ENCODE data around the gene TCEAL2. TPM values are rescaled to one million over a fixed set of nuclear protein-coding genes. Genes with fewer than 3 reads are reported as not detected.
"Not testable (repeated sequence)": the region's sequence is repeated elsewhere in the genome, so short reads cannot be mapped to it uniquely, and the experiment has no call there.

Gene TCEAL2
- polyA plus RNA-seq = 1 to 10 TPM; 1.6 to 3.5 TPM

- not testable (repeated sequence) for H3K4me1 ChIP-seq (ENCODE audit: control insufficient read depth in 2 of 2, insufficient read depth in 2 of 2, low read length in 1 of 2); H3K27me3 ChIP-seq (ENCODE audit: control insufficient read depth in 1 of 2, insufficient read depth in 2 of 2, low read length in 2 of 2); H3K36me3 ChIP-seq (ENCODE audit: control insufficient read depth in 2 of 2, insufficient read depth in 2 of 2, low read length in 1 of 2); H3K9me3 ChIP-seq (ENCODE audit: control insufficient read depth in 2 of 2, insufficient read depth in 1 of 2, low read depth in 1 of 2, low read length in 1 of 2)
- Histone ChIP-seq H3K27ac (ENCODE audit: low read depth in 2 of 2, low read length in 1 of 2) (peak within 1 kb of the TSS in 1 of 2 donors; percentile 6), H3K4me3 (ENCODE audit: low read depth in 1 of 2, low read length in 2 of 2) (peak within 1 kb of the TSS in 1 of 2 donors; percentile 29)
- WGBS, 2 donors = 1 to 31% methylated on average over 27 to 33 of the region's 38 CpGs
Measured at GRCh38 chrX:102125436-102125835, at the start of gene TCEAL2. Gene TCEAL2, plus strand, starts transcription at chrX:102125679. Its CDS starts 1,152 bp downstream, at chrX:102126831.

GRCh38 chrX:102077426-102077825 is 48.1 kb upstream of the TCEAL2 start:
- WGBS, 2 donors = 42 to 69% methylated on average over 1 of the region's 1 CpG
- no peaks in the 10 kb centered on the region for H3K27me3 ChIP-seq (ENCODE audit: control insufficient read depth in 1 of 2, insufficient read depth in 2 of 2, low read length in 2 of 2)
- H3K36me3 ChIP-seq (ENCODE audit: control insufficient read depth in 2 of 2, insufficient read depth in 2 of 2, low read length in 1 of 2) = no peaks in the 10 kb centered on the region

GRCh38 chrX:102085706-102086105 is 39.8 kb upstream of the TCEAL2 start:
- no peak overlapping the region for H3K27ac ChIP-seq (ENCODE audit: low read depth in 2 of 2, low read length in 1 of 2)
- no peaks in the 10 kb centered on the region for H3K27me3 ChIP-seq (ENCODE audit: control insufficient read depth in 1 of 2, insufficient read depth in 2 of 2, low read length in 2 of 2)
- no peaks in the 10 kb centered on the region for H3K9me3 ChIP-seq (ENCODE audit: control insufficient read depth in 2 of 2, insufficient read depth in 1 of 2, low read depth in 1 of 2, low read length in 1 of 2)
- no peak overlapping the region for H3K4me3 ChIP-seq (ENCODE audit: low read depth in 1 of 2, low read length in 2 of 2)
- no peaks in the 10 kb centered on the region for H3K4me1 ChIP-seq (ENCODE audit: control insufficient read depth in 2 of 2, insufficient read depth in 2 of 2, low read length in 1 of 2)
- 36 to 38% methylated on average over 4 to 5 of the region's 5 CpGs for WGBS, 2 donors
- no peaks in the 10 kb centered on the region for H3K36me3 ChIP-seq (ENCODE audit: control insufficient read depth in 2 of 2, insufficient read depth in 2 of 2, low read length in 1 of 2)

More at GRCh38 chrX:102077426-102077825, 48.1 kb upstream of the TCEAL2 start:
- H3K4me1 ChIP-seq (ENCODE audit: control insufficient read depth in 2 of 2, insufficient read depth in 2 of 2, low read length in 1 of 2) = no peaks in the 10 kb centered on the region
- no peak overlapping the region for H3K4me3 ChIP-seq (ENCODE audit: low read depth in 1 of 2, low read length in 2 of 2)
- H3K27ac ChIP-seq (ENCODE audit: low read depth in 2 of 2, low read length in 1 of 2) = no peak overlapping the region
- no peaks in the 10 kb centered on the region for H3K9me3 ChIP-seq (ENCODE audit: control insufficient read depth in 2 of 2, insufficient read depth in 1 of 2, low read depth in 1 of 2, low read length in 1 of 2)

- Histone ChIP-seq H3K4me3 (ENCODE audit: low read depth in 1 of 2, low read length in 2 of 2) (no peak overlapping the region), H3K36me3 (ENCODE audit: control insufficient read depth in 2 of 2, insufficient read depth in 2 of 2, low read length in 1 of 2) (no peaks in the 10 kb centered on the region), H3K4me1 (ENCODE audit: control insufficient read depth in 2 of 2, insufficient read depth in 2 of 2, low read length in 1 of 2) (no peaks in the 10 kb centered on the region), H3K9me3 (ENCODE audit: control insufficient read depth in 2 of 2, insufficient read depth in 1 of 2, low read depth in 1 of 2, low read length in 1 of 2) (peaks cover 0 to 4% of the 10 kb centered on the region in 2 donors), H3K27me3 (ENCODE audit: control insufficient read depth in 1 of 2, insufficient read depth in 2 of 2, low read length in 2 of 2) (no peaks in the 10 kb centered on the region), H3K27ac (ENCODE audit: low read depth in 2 of 2, low read length in 1 of 2) (no peak overlapping the region)
- WGBS, 2 donors = 57 to 70% methylated on average over 4 of the region's 4 CpGs
Measured at GRCh38 chrX:102113367-102113766, 12.1 kb upstream of the TCEAL2 start.

- Histone ChIP-seq H3K27me3 (ENCODE audit: control insufficient read depth in 1 of 2, insufficient read depth in 2 of 2, low read length in 2 of 2) (no peaks in the 10 kb centered on the region), H3K9me3 (ENCODE audit: control insufficient read depth in 2 of 2, insufficient read depth in 1 of 2, low read depth in 1 of 2, low read length in 1 of 2) (no peaks in the 10 kb centered on the region), H3K4me1 (ENCODE audit: control insufficient read depth in 2 of 2, insufficient read depth in 2 of 2, low read length in 1 of 2) (no peaks in the 10 kb centered on the region), H3K36me3 (ENCODE audit: control insufficient read depth in 2 of 2, insufficient read depth in 2 of 2, low read length in 1 of 2) (no peaks in the 10 kb centered on the region), H3K4me3 (ENCODE audit: low read depth in 1 of 2, low read length in 2 of 2) (no peak overlapping the region), H3K27ac (ENCODE audit: low read depth in 2 of 2, low read length in 1 of 2) (no peak overlapping the region)
- WGBS, 2 donors = 73 to 90% methylated on average over 2 of the region's 2 CpGs
Measured at GRCh38 chrX:102115748-102116147, 9.7 kb upstream of the TCEAL2 start.

GRCh38 chrX:102125014-102125413 is 465 bp upstream of the TCEAL2 start:
- WGBS, 2 donors = 8 to 25% methylated on average over 6 to 9 of the region's 10 CpGs
- H3K27me3 ChIP-seq (ENCODE audit: control insufficient read depth in 1 of 2, insufficient read depth in 2 of 2, low read length in 2 of 2); H3K27ac ChIP-seq (ENCODE audit: low read depth in 2 of 2, low read length in 1 of 2); H3K4me1 ChIP-seq (ENCODE audit: control insufficient read depth in 2 of 2, insufficient read depth in 2 of 2, low read length in 1 of 2); H3K36me3 ChIP-seq (ENCODE audit: control insufficient read depth in 2 of 2, insufficient read depth in 2 of 2, low read length in 1 of 2); H3K9me3 ChIP-seq (ENCODE audit: control insufficient read depth in 2 of 2, insufficient read depth in 1 of 2, low read depth in 1 of 2, low read length in 1 of 2): not testable (repeated sequence)
- peak overlapping the region in 1 of 2 donors; percentile 29 for H3K4me3 ChIP-seq (ENCODE audit: low read depth in 1 of 2, low read length in 2 of 2)

- not testable (repeated sequence) for H3K4me1 ChIP-seq (ENCODE audit: control insufficient read depth in 2 of 2, insufficient read depth in 2 of 2, low read length in 1 of 2); H3K9me3 ChIP-seq (ENCODE audit: control insufficient read depth in 2 of 2, insufficient read depth in 1 of 2, low read depth in 1 of 2, low read length in 1 of 2); H3K36me3 ChIP-seq (ENCODE audit: control insufficient read depth in 2 of 2, insufficient read depth in 2 of 2, low read length in 1 of 2); H3K4me3 ChIP-seq (ENCODE audit: low read depth in 1 of 2, low read length in 2 of 2); H3K27me3 ChIP-seq (ENCODE audit: control insufficient read depth in 1 of 2, insufficient read depth in 2 of 2, low read length in 2 of 2)
- WGBS, 2 donors = 16 to 40% methylated on average over 21 of the region's 21 CpGs
- peak overlapping the region in 1 of 2 donors; percentile 6 for H3K27ac ChIP-seq (ENCODE audit: low read depth in 2 of 2, low read length in 1 of 2)
Measured at GRCh38 chrX:102126080-102126818, 770 bp downstream of the TCEAL2 start.

GRCh38 chrX:102126863-102127262 is 1.4 kb downstream of the TCEAL2 start:
- Histone ChIP-seq H3K27me3 (ENCODE audit: control insufficient read depth in 1 of 2, insufficient read depth in 2 of 2, low read length in 2 of 2) (no peaks in the 10 kb centered on the region), H3K27ac (ENCODE audit: low read depth in 2 of 2, low read length in 1 of 2) (no peak overlapping the region), H3K9me3 (ENCODE audit: control insufficient read depth in 2 of 2, insufficient read depth in 1 of 2, low read depth in 1 of 2, low read length in 1 of 2) (no peaks in the 10 kb centered on the region), H3K4me3 (ENCODE audit: low read depth in 1 of 2, low read length in 2 of 2) (no peak overlapping the region), H3K4me1 (ENCODE audit: control insufficient read depth in 2 of 2, insufficient read depth in 2 of 2, low read length in 1 of 2) (no peaks in the 10 kb centered on the region), H3K36me3 (ENCODE audit: control insufficient read depth in 2 of 2, insufficient read depth in 2 of 2, low read length in 1 of 2) (no peaks in the 10 kb centered on the region)
- 43 to 47% methylated on average over 8 of the region's 8 CpGs for WGBS, 2 donors

GRCh38 chrX:102129473-102129872 is 4.0 kb downstream of the TCEAL2 start:
- 42 to 55% methylated on average over 1 of the region's 1 CpG for WGBS, 2 donors
- H3K9me3 ChIP-seq (ENCODE audit: control insufficient read depth in 2 of 2, insufficient read depth in 1 of 2, low read depth in 1 of 2, low read length in 1 of 2) = no peaks in the 10 kb centered on the region
- H3K27ac ChIP-seq (ENCODE audit: low read depth in 2 of 2, low read length in 1 of 2) = no peak overlapping the region
- H3K4me3 ChIP-seq (ENCODE audit: low read depth in 1 of 2, low read length in 2 of 2) = no peak overlapping the region
- H3K4me1 ChIP-seq (ENCODE audit: control insufficient read depth in 2 of 2, insufficient read depth in 2 of 2, low read length in 1 of 2) = no peaks in the 10 kb centered on the region
- no peaks in the 10 kb centered on the region for H3K36me3 ChIP-seq (ENCODE audit: control insufficient read depth in 2 of 2, insufficient read depth in 2 of 2, low read length in 1 of 2)
- peaks cover 0 to 2% of the 10 kb centered on the region in 2 donors for H3K27me3 ChIP-seq (ENCODE audit: control insufficient read depth in 1 of 2, insufficient read depth in 2 of 2, low read length in 2 of 2)

- no peak overlapping the region for H3K4me3 ChIP-seq (ENCODE audit: low read depth in 1 of 2, low read length in 2 of 2)
- H3K4me1 ChIP-seq (ENCODE audit: control insufficient read depth in 2 of 2, insufficient read depth in 2 of 2, low read length in 1 of 2) = no peaks in the 10 kb centered on the region
- 53 to 67% methylated on average over 4 of the region's 4 CpGs for WGBS, 2 donors
- no peaks in the 10 kb centered on the region for H3K36me3 ChIP-seq (ENCODE audit: control insufficient read depth in 2 of 2, insufficient read depth in 2 of 2, low read length in 1 of 2)
- no peak overlapping the region for H3K27ac ChIP-seq (ENCODE audit: low read depth in 2 of 2, low read length in 1 of 2)
- H3K9me3 ChIP-seq (ENCODE audit: control insufficient read depth in 2 of 2, insufficient read depth in 1 of 2, low read depth in 1 of 2, low read length in 1 of 2) = no peaks in the 10 kb centered on the region
- peaks cover 0 to 4% of the 10 kb centered on the region in 2 donors for H3K27me3 ChIP-seq (ENCODE audit: control insufficient read depth in 1 of 2, insufficient read depth in 2 of 2, low read length in 2 of 2)
Measured at GRCh38 chrX:102138064-102138463, 12.6 kb downstream of the TCEAL2 start.

Measured in esophagus (tissue), 2 donors.